Measurements from ENCODE around the gene TRPM3. TPM values are rescaled to one million over a fixed set of nuclear protein-coding genes. Genes with fewer than 3 reads are reported as not detected.

TRPM3 gene
- total RNA-seq, 1 experiment from 2014 or later: 3.9 TPM

Small RNA genes within 50 kb of the gene (small RNA-seq; reads per million reads assigned to genes)
- gene MIR204 (12.7 to 670 reads per million in 2 experiments), gene RN7SL726P (0 to 0.96 reads per million in 2 experiments)

All from SK-MEL-5 (cell line).